Measurements from ENCODE around the gene TP53I11.

TP53I11 gene

GRCh38 chr11:44911029-44911814, 39.5 kb downstream of the TP53I11 start:
- peak; percentile 77 for DNase-seq

- DNase-seq = no peak
Observed at GRCh38 chr11:44910591-44910990, 40.1 kb downstream of the TP53I11 start.

- no peak for DNase-seq
Observed at GRCh38 chr11:44909557-44909956, 41.1 kb downstream of the TP53I11 start.

GRCh38 chr11:44906649-44907048, 44.0 kb downstream of the TP53I11 start:
- DNase-seq = no peak

- DNase-seq = no peak
Observed at GRCh38 chr11:44905131-44905866, 45.4 kb downstream of the TP53I11 start.

- no peak for DNase-seq
Observed at GRCh38 chr11:44904261-44905020, 46.2 kb downstream of the TP53I11 start.

- DNase-seq = no peak
Observed at GRCh38 chr11:44903518-44903917, 47.2 kb downstream of the TP53I11 start.

- DNase-seq = no peak
Observed at GRCh38 chr11:44903035-44903434, 47.6 kb downstream of the TP53I11 start.

GRCh38 chr11:44901786-44902185, 48.9 kb downstream of the TP53I11 start:
- no peak for DNase-seq

GRCh38 chr11:44901120-44901633, 49.5 kb downstream of the TP53I11 start:
- DNase-seq = no peak

GRCh38 chr11:44899959-44900358, 50.7 kb downstream of the TP53I11 start:
- DNase-seq = peak; percentile 58

GRCh38 chr11:44893846-44894617, 56.7 kb downstream of the TP53I11 start:
- peak; percentile 63 for DNase-seq

- no peak for DNase-seq
Observed at GRCh38 chr11:44893308-44893822, 57.3 kb downstream of the TP53I11 start.

GRCh38 chr11:44892843-44893242, 57.8 kb downstream of the TP53I11 start:
- no peak for DNase-seq

GRCh38 chr11:44889266-44889665, 61.4 kb downstream of the TP53I11 start:
- peak; percentile 73 for DNase-seq

GRCh38 chr11:44887636-44888035, 63.0 kb downstream of the TP53I11 start:
- no peak for DNase-seq

- DNase-seq = peak; percentile 56
Observed at GRCh38 chr11:44886790-44887140, 63.9 kb downstream of the TP53I11 start.

- no peak for DNase-seq
Observed at GRCh38 chr11:44885919-44886789, 64.5 kb downstream of the TP53I11 start.

GRCh38 chr11:44885065-44885810, 65.4 kb downstream of the TP53I11 start:
- no peak for DNase-seq

- DNase-seq = no peak
Observed at GRCh38 chr11:44884056-44884455, 66.6 kb downstream of the TP53I11 start.

- DNase-seq = no peak
Observed at GRCh38 chr11:44883277-44883676, 67.4 kb downstream of the TP53I11 start.
